Activated CD4-positive, alpha-beta T cell treated with anti-CD3 and anti-CD28 coated beads, Interleukin-2, amount 50 U/mL, for 24 hours (primary cell): Measurements from ENCODE around the gene MYO5A.
A peak's percentile ranks its signal among the peaks of the same experiment; 100 is the strongest.
"Not testable (repeated sequence)": the region's sequence is repeated elsewhere in the genome, so short reads cannot be mapped to it uniquely, and the experiment has no call there.

Source experiments
- DNase-seq, 2 donors: peaks; one replicate each; pipeline ENCODE4 v3.0.0-alpha.2; 2020; ENCODE audit warnings: low read depth in 1 of 2, low spot score in 1 of 2

The MYO5A gene

DNA sequence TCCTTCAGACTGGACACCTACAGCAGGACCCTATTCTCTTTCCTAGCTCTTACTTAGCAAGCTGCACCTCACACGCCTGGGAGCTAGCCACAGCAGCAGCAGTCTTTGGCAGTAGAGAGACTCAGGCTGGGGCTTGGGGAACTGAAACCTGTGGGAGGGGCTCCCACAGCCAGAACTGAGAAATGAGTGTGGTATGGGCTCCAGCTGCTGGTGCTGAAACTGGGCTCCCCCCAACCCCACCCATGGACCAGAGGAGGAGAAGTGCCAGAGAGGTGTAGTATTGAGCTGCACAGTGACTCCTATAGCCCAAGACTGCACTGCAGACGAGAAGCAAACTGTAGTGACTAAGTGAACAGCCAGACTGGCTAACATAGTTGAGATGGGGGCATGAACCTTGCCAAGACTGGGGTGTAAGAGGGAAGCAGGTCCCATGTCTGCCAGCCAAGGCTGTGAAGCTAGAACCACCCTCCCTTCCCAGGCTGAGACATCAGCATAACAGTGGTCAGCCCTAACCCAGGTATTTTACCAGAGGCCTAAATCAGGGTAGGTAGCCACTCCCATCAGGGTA is 62.5 kb downstream of the MYO5A start:
- peak; percentile 17 to 27 for DNase-seq

DNA sequence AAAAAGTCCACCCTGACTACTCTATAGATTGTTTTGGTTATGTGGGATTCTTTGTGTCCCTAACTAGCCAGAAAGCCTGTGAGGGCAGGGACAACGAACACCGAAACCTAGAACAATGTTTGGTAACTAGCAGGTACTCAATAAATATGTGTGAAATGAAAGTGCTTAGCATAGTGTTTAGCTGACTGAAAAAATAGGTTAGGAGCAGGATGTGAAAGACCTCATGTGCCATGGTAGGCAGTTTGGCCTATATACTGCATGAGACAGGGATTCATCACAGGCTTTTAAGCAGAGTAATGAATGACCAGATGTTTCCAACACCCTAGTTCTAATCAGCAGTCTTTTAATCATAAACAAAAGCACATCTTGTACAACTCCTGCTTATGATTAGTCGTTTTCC is 64.2 kb downstream of the MYO5A start:
- no peak for DNase-seq

DNA sequence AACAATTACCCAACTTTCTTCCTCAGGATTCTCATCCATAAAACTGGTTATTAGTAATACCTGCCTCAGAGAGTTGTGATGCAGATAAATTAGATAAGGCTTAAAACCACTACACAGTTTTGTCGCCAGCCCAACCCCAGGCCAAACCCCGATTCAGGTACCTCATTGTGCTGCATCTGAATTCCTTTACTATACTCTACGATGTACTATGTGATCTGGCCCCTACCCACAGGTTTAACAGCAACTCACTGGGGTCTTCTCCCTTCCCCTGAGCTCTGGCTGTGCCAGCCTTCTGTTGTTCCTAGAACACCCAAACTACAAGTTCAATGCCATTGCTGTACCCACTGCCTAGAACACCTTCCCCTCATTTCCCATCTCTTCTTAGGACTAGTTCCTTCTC is 64.6 kb downstream of the MYO5A start:
- DNase-seq: no peak

DNA sequence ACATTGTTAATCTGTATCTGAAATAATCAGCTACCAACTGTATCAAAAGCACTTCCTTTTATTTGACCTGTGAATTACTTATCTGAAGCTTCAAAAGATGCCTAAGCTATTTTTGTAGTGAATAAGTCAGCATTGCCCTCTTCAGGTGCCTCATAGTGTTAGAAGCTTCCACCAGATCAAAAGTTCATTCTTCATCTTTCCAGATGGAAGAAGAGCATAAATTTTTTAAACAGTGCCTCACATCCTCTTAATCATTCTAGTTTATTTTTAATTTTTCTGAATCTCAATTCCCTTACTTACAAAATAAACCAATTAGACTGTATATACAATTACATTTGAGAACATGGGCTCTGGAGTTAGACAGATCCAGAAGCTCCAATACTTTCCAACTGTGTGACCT is 65.0 kb downstream of the MYO5A start:
- no peak for DNase-seq

DNA sequence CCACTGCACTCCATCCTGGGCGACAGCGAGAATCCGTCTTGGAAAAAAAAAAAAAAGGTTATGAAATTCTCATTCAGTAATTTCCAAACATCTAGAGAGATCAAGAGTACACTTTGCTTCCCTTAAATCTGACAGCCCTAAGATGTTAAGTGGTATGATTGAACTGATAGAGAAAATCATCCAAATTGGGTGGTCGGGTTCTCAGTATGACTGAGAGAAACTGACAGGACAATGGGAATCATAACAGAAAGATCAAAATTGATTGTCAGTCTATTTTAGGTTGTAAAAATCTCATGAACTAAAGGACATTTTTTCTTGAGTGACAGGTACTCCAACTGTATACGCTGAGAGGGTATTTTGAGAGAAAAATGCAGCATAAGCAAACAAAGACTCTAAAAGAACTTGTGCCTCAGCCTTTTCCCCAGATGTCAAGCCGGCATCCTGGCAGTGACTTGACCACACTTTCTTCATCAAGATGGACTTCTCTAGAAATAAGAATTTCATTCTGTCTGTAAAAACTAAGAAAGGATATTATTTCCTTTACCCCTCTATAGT is 65.8 kb downstream of the MYO5A start:
- DNase-seq: no peak

DNA sequence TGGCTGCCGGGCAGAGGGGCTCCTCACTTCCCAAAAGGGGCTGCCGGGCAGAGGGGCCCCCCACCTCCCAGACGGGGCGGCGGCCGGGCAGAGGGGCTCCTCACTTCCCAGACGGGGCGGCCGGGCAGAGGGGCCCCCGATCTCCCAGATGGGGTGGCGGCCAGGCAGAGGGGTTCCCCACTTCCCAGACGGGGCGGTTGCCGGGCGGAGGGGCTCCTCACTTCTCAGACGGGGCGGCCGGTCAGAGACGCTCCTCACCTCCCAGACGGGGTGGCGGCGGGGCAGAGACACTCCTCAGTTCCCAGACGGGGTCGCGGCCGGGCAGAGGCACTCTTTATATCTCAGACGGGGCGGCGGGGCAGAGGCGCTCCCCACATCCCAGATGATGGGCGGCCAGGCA is 69.0 kb downstream of the MYO5A start:
- not testable (repeated sequence) for DNase-seq

DNA sequence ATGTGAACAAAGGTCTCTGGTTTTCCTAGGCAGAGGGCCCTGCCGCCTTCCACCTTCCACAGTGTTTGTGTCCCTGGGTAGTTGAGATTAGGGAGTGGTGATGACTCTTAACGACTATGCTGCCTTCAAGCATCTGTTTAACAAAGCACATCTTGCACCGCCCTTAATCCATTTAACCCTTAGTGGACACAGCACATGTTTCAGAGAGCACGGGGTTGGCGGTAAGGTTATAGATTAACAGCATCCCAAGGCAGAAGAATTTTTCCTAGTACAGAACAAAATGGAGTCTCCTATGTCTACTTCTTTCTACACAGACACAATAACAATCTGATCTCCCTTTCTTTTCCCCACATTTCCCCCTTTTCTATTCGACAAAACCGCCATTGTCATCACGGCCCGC is 69.4 kb downstream of the MYO5A start:
- not testable (repeated sequence) for DNase-seq

DNA sequence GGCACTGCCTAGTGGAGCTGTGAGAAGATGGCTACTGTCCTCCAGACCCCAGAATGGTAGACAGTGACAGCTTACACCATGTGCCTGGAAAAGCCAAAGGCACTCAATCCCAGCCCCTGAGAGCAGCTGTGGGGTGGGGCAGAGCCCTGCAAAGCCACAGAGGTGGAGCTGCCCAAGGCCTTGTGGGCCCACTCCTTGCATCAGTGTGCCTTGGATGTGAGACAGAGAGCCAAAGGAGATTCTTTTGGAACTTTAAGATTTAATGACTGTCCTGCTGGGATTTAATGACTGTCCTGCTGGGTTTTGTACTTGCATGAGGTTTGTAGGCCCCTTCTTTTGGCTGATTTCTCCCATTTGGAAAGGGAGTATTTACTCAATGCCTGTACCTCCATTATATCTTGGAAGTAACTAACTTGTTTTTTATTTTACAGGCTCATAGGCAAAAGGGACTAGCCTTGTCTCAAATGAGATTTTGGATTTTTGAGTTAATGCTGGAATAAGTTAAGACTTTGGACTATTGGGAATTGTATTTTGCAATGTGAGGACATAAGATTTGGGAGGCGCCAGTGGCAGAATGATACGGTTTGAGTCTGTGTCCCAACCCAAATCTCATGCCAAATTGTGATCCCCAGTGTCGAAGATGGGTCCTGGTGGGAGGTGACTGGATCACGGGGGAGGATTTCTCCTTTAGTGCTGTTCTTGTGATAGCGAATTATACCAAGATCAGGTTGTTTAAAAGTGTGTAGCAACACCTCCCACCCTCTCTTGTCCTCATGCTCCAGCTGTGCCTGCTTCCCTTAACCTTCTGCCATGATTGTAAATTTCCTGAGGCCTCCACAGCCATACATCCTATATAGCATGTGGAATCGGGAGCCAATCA is 80.4 kb downstream of the MYO5A start:
- DNase-seq: no peak

DNA sequence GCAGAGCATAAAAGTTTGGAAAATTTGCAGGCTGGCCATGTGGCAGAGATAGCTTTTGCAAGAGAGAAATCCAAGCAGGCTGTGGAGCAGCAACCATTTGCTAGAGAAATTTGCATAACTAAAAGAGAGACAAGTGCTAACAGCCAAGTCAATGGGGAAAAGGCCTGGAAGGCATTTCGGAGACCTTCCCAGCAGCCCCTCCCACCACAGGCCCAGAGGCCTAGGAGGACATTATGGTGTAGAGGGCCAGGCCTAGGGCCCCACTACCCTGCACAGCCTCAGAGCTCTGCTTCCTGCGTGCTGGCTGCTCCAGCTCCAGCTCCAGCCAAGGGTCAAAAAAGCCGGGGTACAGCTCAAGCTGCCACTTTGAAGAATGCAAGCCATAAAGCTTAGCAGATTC is 82.7 kb downstream of the MYO5A start:
- no peak for DNase-seq

DNA sequence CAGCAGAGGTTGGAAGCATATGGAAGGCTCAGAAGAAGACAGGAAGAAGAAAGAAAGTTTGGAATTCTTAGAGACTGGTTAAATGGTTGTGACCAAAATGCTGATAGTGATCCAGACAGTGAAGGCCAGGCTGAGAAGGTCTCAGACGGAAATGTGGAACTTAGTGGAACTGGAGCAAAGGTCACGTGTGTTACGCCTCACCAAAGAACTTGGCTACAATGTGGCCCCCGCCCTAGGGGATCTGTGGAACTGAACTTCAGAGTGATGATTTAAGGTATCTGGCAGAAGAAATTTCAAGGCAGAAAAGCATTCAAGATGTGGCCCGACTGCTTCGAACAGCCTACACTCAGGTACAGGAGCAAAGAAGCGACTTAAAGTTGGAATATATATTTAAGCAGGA is 83.1 kb downstream of the MYO5A start:
- DNase-seq: no peak

DNA sequence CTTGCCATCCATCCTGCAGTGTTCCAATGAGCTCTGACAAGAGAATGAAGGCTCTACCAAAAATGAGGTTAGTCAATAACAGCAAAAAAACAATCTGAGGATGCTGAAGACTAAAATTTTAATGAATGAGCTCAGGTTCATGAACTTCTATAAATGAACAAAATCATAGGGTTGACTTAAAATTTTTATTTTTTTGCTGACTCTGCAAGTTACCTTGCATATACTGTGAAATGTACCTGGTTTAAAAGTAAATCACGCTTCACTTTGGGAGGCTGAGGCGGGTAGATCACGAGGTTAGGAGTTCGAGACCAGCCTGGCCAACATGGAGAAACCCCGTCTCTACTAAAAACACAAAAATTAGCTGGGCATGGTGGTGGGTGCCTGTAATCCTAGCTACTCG is 85.5 kb downstream of the MYO5A start:
- not testable (repeated sequence) for DNase-seq

DNA sequence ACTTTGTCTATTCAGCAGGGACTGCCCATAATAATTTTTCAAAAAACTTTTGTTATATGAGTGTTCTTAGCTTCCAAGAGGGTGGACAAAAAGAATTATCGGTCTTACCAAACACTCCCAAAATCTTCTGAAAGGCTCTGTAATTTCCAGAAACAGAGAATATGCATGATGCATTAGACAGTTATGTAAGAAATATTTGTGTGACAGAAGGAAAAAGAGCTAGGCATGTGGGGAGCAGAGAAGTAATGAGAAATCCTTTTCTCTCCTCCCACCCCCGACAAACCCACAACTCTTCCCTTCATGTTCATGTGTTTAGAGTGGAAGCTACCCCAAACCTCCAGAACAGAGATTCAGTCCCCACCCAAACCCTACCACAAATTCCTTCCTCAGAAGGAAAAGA is 86.8 kb downstream of the MYO5A start:
- no peak for DNase-seq

DNA sequence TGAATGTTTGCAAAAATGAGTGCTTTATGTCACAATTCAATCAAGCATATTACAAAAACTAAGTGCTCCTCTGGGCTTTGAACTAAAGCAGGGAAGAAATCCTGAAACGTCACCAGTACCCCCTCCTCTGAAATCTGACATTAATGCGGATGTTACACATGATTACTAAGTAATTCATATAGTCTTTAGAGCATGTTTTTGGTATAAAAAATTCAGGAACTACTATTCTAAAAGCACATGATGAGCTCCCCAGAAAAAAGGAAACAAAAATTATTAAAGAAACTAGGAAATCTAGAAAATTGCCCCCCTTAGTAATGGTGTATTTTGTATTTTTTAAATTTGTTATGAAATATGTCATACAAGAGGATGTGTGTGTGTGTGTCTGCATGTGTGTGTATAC is 87.7 kb downstream of the MYO5A start:
- no peak for DNase-seq

DNA sequence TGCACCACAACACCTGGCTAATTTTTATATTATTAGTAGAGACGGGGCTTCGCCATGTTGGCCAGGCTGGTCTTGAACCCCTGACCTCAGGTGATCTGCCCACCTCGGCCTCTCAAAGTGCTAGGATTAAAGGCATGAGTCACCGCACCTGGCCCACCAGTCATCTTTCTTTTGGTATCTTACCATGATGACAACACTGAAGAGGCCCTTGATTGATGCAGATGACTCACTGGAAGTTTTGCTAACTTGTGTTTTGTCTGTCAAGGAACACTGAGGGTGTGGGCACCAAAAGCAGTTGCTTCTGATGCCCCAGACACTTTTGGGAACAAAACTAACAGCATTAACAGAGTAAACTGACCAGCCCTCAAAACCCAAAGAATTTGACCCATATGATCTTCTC is 88.3 kb downstream of the MYO5A start:
- peak in 1 of 2 donors; percentile 20 for DNase-seq

DNA sequence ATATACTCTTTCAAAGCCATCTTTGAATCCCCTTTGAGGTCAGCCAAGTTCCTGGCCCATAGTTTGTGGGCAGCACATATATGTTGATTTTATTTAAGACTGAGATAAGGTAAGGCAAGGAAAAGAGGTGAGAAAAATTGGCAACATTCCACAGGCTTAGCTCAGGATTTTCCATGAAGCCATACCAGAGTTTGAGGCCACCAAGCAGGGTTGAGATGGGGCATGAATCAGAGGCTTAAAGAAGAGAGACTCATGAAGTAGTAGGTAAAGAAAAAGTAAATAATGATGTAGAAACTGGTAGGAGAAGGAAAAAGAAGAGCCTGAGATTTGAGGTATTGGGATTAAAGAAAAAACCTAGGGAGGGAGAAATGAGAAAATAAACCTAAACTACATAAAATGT is 89.2 kb downstream of the MYO5A start:
- no peak for DNase-seq

DNA sequence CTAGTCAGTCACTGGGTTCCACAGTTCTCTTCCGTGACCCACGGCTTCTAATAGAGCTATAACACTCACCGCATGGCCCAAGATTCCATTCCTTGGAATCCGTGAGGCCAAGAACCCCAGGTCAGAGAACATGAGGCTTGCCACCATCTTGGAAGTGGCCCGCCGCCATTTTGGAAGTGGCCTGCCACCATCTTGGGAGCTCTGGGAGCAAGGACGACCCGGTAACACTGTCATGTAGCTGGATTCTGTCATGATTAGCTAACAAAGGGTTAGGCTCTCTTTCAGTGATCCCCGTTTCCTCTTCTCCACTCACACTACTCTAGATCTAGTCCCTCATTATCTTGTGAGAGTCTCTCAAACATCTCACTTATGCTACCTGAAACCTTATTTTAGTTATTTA is 89.6 kb downstream of the MYO5A start:
- DNase-seq: not testable (repeated sequence)

DNA sequence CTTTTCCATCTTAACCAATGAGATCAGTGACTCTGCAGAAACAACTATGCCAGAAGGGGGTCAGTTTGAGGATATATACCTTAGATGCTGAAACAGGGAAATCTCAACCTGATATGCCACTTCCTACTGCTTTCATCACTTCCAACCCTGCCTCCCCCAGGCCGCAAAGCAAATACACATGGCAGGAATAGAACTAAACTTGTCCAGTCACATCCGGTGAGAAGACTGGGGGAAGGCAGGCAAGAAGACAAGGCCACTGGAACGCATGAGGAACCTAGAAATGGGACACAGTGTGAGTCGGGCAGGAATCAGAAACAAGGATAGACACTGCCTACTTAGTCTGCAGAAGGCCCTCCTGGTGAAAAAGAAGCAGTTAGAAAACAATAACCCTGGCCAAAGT is 90.6 kb downstream of the MYO5A start:
- no peak for DNase-seq

DNA sequence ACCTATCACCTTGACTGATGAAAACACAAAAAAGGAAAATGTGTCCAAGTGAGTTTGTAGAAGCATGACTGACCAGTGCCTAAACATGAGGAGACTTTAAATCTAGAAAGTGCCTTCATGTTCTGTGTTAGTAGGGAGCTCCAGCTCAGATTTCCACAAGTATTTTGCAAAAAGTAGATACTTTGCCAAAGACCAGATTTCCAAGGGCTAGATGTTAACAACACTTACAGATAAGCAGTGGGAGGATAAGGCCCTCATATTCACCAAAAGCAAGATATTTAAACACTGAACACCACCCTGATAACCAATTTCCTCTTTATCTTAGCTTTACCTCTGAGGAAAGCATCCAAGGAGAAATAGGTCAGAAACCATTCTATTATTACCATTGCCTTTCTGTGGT is 91.0 kb downstream of the MYO5A start:
- no peak for DNase-seq

DNA sequence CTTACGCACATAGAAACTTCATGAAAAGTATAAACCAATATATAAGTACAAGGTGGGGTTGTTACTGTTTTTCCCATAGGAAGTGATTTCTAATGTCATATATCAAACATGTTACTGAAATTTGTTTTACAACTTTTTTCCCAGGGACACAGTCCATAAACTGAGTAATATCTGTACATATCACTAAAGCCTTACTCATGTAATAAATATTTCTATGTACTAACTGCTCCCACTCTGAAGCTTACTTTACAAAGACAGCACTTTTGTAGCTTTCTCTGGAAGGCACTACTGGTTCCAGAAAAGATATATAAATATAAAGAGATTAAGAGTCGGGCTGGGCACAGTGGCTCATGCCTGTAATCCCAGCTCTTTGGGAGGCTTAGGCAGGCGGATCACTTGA is 91.7 kb downstream of the MYO5A start:
- DNase-seq: no peak

DNA sequence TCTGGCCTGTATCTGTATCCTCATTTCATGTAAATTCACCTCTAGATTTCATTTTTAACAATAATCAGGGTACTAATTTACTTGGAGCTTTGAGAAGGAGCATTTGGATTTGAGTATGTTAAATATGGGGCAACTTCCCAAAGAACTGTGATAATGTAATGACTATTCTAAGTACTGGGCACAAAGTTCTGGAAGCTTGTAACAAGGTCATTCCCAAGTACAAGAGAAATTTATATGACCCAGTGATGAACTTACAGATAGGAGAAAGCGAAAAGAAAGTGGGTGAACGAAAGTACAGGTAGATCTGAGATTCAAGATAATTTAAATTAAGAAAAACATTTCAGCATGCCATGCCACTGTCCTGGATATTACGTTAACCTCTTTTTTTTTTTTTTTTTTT is 93.8 kb downstream of the MYO5A start:
- DNase-seq: no peak

DNA sequence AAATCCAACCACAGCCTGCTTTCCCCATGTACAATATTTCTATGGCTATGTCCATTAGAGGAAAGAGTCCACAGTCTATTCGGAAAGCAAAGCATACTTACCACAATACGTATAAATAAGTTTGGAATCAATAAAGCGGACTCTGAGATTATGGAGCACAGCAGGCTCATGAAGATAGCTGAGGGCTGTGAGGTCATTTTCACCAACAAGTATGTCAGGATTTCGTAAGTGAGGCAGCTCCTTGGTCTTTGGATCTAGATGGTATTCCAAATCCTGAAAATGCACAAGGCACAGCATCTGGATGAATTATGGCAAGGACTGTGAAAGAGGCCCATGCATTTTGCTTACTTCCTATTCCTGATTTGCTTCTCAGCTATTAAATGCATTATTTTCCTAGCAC is 100.4 kb downstream of the MYO5A start:
- DNase-seq: no peak

DNA sequence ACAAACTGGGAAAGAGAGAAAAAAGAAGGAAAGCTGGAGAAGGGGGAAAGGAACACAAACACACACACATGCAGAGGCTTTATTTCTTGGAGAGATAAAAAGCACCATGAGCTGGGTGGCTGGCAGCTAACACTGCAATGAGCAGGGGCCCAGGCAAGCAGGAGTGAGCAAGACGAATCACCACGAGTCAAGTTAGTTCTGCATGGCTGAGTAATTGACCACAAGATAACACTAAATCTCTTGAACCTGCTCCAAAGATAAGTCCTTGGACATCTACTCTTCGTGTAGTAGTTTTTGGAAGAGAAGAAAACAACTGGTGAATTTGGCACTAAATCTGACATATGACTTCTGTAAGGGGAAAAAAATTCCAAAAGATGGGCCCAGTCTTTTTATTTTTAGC is 100.9 kb downstream of the MYO5A start:
- no peak for DNase-seq
